Testis (tissue), 2 donors: Measurements from ENCODE around the gene MIR17HG.

ENCODE experiments used
- CTCF ChIP-seq, 3 experiments: fragments of 450-650 bp in 2 of 3; fragments of 200-600 bp in 1 of 3; sonication (generic) in 1 of 3; IDR thresholded peaks; one replicate each; pipeline ENCODE4 v1.5.1; 2016 to 2019; ENCODE audit warnings: antibody characterized with exemption in 3 of 3, mild to moderate bottlenecking in 2 of 3, moderate library complexity in 1 of 3
- POLR2A ChIP-seq: fragments of 450-650 bp; IDR thresholded peaks from one replicate; pipeline ENCODE4 v1.6.1; 2017; ENCODE audit warnings: antibody characterized with exemption, mild to moderate bottlenecking, moderate library complexity

- TF ChIP-seq POLR2A (no peak), CTCF (IDR thresholded peaks at IDR 0.05) (no peak)
Measured at GRCh38 chr13:91318886-91319285, 28.6 kb upstream of the MIR17HG start.
